ENCODE results near the gene AOPEP. TPM values are rescaled to one million over a fixed set of nuclear protein-coding genes. Genes with fewer than 3 reads are reported as not detected.
A peak's percentile ranks its signal among the peaks of the same experiment; 100 is the strongest.

The AOPEP gene, protein sequence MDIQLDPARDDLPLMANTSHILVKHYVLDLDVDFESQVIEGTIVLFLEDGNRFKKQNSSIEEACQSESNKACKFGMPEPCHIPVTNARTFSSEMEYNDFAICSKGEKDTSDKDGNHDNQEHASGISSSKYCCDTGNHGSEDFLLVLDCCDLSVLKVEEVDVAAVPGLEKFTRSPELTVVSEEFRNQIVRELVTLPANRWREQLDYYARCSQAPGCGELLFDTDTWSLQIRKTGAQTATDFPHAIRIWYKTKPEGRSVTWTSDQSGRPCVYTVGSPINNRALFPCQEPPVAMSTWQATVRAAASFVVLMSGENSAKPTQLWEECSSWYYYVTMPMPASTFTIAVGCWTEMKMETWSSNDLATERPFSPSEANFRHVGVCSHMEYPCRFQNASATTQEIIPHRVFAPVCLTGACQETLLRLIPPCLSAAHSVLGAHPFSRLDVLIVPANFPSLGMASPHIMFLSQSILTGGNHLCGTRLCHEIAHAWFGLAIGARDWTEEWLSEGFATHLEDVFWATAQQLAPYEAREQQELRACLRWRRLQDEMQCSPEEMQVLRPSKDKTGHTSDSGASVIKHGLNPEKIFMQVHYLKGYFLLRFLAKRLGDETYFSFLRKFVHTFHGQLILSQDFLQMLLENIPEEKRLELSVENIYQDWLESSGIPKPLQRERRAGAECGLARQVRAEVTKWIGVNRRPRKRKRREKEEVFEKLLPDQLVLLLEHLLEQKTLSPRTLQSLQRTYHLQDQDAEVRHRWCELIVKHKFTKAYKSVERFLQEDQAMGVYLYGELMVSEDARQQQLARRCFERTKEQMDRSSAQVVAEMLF
- total RNA-seq (100 to 1,000 TPM; 184 to 490 (median 295) TPM), polyA plus RNA-seq (10 to 100 TPM; 28.0 to 29.4 (median 28.3) TPM)

DNA sequence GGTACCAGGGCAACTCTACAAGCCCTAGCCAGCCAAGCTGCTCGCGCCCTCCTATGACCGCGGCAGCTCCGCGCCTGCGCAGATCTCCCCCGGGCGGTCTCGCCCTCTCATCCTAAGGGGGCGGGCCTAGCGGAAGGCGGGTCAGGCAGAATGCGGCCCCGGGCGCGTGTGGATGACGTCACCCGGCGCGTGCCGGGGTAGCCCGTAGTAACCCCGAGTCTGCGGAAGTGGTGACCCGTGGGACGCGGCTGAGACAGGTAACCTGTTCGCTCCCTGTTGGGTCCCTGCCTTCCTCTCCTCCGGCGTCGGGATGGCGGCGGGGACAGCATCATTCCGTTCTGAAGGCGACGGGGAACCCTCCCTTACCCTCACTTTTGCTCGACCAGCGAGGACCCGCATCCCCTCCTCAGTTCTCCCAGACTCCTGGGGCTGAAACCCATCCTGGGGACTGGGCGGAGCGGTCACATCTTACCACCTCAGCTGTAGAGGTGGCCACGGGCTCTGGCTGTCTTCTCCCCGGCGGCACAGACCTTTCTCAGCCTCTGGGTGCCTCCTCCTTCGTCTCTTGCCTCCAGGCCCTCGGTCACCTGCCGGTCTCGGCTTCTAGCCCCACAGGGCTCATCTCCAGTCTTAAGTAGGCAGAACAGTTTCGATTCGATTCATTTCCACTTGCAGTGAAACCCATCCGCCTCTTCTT is at the start of gene AOPEP:
Gene AOPEP (plus strand): TSS at position 205 of the 697 bp plus-strand sequence. CDS start 33,085 bp downstream, outside the sequence.
- peak; percentile 40 to 51 for TF ChIP-seq POLR2A (IDR thresholded peaks at IDR 0.05)
- peak; percentile 77 to 93 (median 86) for TF ChIP-seq POLR2AphosphoS5 (IDR thresholded peaks at IDR 0.05)
- peak in 1 of 4 donors; percentile 73 for TF ChIP-seq EP300 (IDR thresholded peaks at IDR 0.05)
- TF ChIP-seq, protein P1, sequence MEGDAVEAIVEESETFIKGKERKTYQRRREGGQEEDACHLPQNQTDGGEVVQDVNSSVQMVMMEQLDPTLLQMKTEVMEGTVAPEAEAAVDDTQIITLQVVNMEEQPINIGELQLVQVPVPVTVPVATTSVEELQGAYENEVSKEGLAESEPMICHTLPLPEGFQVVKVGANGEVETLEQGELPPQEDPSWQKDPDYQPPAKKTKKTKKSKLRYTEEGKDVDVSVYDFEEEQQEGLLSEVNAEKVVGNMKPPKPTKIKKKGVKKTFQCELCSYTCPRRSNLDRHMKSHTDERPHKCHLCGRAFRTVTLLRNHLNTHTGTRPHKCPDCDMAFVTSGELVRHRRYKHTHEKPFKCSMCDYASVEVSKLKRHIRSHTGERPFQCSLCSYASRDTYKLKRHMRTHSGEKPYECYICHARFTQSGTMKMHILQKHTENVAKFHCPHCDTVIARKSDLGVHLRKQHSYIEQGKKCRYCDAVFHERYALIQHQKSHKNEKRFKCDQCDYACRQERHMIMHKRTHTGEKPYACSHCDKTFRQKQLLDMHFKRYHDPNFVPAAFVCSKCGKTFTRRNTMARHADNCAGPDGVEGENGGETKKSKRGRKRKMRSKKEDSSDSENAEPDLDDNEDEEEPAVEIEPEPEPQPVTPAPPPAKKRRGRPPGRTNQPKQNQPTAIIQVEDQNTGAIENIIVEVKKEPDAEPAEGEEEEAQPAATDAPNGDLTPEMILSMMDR (IDR thresholded peaks at IDR 0.05), result no peak
- Histone ChIP-seq H3K36me3 (no peaks in the 10 kb centered on the region), H3K27ac (peak within 1 kb of the TSS; percentile 82 to 87 (median 85)), H3K4me1 (peaks cover 0 to 12% (median 11%) of the 10 kb centered on the region in 4 donors), H3K27me3 (no peaks in the 10 kb centered on the region), H3K9me3 (no peaks in the 10 kb centered on the region), H3K4me3 (peak within 1 kb of the TSS; percentile 57 to 89 (median 81))
- 0 to 1% methylated on average over 52 of the region's 52 CpGs for WGBS, 2 donors
- intact Hi-C loops (cut with DNase I), result no loop called here
- peak; percentile 99 for DNase-seq

DNA sequence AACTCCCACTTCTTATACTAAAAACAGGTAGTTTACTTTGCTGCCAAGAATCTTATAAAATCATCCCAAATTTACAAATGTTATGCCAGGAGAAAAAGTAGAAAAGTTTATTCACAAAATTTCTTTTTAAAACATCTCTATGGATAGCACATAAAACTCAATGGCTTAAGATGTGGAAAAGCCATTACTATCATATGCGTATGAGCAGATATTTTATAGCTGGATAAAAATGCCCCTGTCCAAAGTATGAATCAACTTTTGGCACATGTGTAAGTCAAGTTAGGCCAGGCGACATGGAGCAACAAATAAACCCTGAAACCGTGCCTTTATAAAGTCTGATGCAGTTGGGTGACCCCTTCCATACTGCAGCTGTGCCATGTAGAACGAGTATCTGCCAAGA is 48.6 kb upstream of the AOPEP start:
- peaks cover 0 to 17% (median 7%) of the 10 kb centered on the region in 4 donors for H3K4me1 ChIP-seq
- H3K9me3 ChIP-seq, result no peaks in the 10 kb centered on the region
- H3K36me3 ChIP-seq, result no peaks in the 10 kb centered on the region
- no peak for DNase-seq
- no peak overlapping the region for H3K27ac ChIP-seq
- TF ChIP-seq, protein P1 (IDR thresholded peaks at IDR 0.05), result no peak
- TF ChIP-seq POLR2AphosphoS5 (IDR thresholded peaks at IDR 0.05) (no peak), EP300 (IDR thresholded peaks at IDR 0.05) (no peak), POLR2A (IDR thresholded peaks at IDR 0.05) (no peak)
- WGBS, 2 donors, result 77% methylated on average over 4 of the region's 4 CpGs
- no peak overlapping the region for H3K4me3 ChIP-seq
- intact Hi-C loops (cut with DNase I), result no loop called here
- no peaks in the 10 kb centered on the region for H3K27me3 ChIP-seq

DNA sequence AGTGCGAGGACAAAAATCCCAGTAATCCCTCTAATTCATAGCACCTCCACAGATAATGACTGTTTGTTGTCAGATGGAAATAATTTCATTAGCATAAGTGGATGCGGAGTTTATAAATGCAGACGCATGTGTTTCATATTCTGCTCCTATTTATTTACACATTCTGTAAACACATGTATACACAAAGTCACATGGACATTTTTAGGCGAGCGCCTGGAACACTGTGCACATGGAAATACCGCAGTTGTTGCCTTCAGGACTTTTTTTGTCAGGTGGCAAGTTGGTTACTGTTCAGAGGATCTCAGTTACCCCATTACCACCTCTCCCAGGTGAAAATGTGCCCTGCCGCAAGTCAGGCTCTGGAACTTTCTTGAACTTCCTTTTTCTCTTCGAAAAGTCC is 46.9 kb upstream of the AOPEP start:
- intact Hi-C loops (cut with DNase I), result no loop called here
- Histone ChIP-seq H3K27me3 (no peaks in the 10 kb centered on the region), H3K4me3 (no peak overlapping the region), H3K36me3 (no peaks in the 10 kb centered on the region), H3K27ac (no peak overlapping the region), H3K4me1 (peaks cover 0 to 9% (median 3%) of the 10 kb centered on the region in 4 donors), H3K9me3 (no peaks in the 10 kb centered on the region)
- TF ChIP-seq POLR2AphosphoS5 (IDR thresholded peaks at IDR 0.05), result no peak
- TF ChIP-seq, protein P1 (IDR thresholded peaks at IDR 0.05), result no peak
- TF ChIP-seq POLR2A (IDR thresholded peaks at IDR 0.05), result no peak
- no peak for DNase-seq
- WGBS, 2 donors, result 83 to 87% methylated on average over 8 of the region's 8 CpGs

DNA sequence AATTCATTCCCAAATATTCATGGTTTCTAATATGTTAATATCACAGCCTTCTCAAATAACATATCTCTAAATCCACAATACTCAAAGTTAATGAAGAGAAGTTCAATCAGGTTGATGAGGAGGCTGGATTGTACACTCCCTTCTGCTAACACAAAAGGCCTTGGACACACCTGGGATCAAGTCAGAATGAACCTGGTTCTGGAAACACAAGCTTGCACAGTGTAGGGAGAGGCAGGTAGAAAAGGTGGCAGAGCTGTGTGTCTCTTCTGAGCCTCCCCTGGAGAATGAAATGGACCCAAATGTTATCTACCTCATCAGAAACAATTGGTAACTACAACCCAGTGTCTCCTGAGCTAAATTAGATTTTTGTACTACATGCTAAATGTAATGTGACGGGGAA is 46.5 kb upstream of the AOPEP start:
- intact Hi-C loops (cut with DNase I), result loop anchor here (2.0 to 5.0 kb wide), 3 partner anchors 102 to 587 kb away; no protein-coding TSS in a partner anchor
- Histone ChIP-seq H3K9me3 (no peaks in the 10 kb centered on the region), H3K4me1 (peaks cover 0 to 9% (median 1%) of the 10 kb centered on the region in 4 donors), H3K4me3 (no peak overlapping the region), H3K27me3 (no peaks in the 10 kb centered on the region), H3K27ac (no peak overlapping the region), H3K36me3 (no peaks in the 10 kb centered on the region)
- WGBS, 2 donors, result 87 to 98% methylated on average over 1 of the region's 1 CpG
- no peak for TF ChIP-seq EP300 (IDR thresholded peaks at IDR 0.05)
- no peak for TF ChIP-seq POLR2A (IDR thresholded peaks at IDR 0.05)
- DNase-seq, result no peak

All from sigmoid colon (tissue), 7 donors.